ENCODE measurements around the gene VPS37B. TPM values are rescaled to one million over a fixed set of nuclear protein-coding genes. Genes with fewer than 3 reads are reported as not detected.
A peak's percentile ranks its signal among the peaks of the same experiment; 100 is the strongest.

Gene VPS37B
- total RNA-seq, 4 donors from 2014 or later, result 46.6 to 126 (median 104) TPM

GRCh38 chr12:122928404-122929147 is 32.7 kb upstream of the VPS37B start:
- Histone ChIP-seq H3K4me1 (no peaks in the 10 kb centered on the region), H3K27me3 (no peaks in the 10 kb centered on the region), H3K36me3 (no peaks in the 10 kb centered on the region), H3K9me3 (no peaks in the 10 kb centered on the region), H3K4me3 (no peak overlapping the region), H3K27ac (no peak overlapping the region)
- no peak for TF ChIP-seq POLR2A (IDR thresholded peaks at IDR 0.05)
- no peak for TF ChIP-seq POLR2AphosphoS5 (IDR thresholded peaks at IDR 0.05)
- TF ChIP-seq EP300 (IDR thresholded peaks at IDR 0.05; ENCODE audit: low read depth), result no peak
- no peak for TF ChIP-seq CTCF (IDR thresholded peaks at IDR 0.05)
- whole genome bisulfite sequencing, 2 donors (ENCODE audit: low coverage in 1 of 2), result 92% methylated on average over 12 of the region's 12 CpGs; no CpG with 5 or more reads in 1 of the 2 donors
- intact Hi-C loops (cut with DNase I; ENCODE audit: low total_unique reads), result no loop called here
- DNase-seq, result no peak
- in situ Hi-C loops (cut with MboI; ENCODE audit: low pct_ligation_motif_present in 1 of 4, low pct_unique_long_range_greater_than_20kb in 1 of 4, low sequenced_read_pairs in 3 of 4), result no loop called here

- TF ChIP-seq EP300 (IDR thresholded peaks at IDR 0.05; ENCODE audit: low read depth) (no peak), POLR2A (IDR thresholded peaks at IDR 0.05) (no peak), CTCF (IDR thresholded peaks at IDR 0.05) (no peak)
- intact Hi-C loops (cut with DNase I; ENCODE audit: low total_unique reads) (no loop called here), in situ Hi-C loops (cut with MboI; ENCODE audit: low pct_ligation_motif_present in 1 of 4, low pct_unique_long_range_greater_than_20kb in 1 of 4, low sequenced_read_pairs in 3 of 4) (no loop called here)
Observed at GRCh38 chr12:122927756-122928403, 32.0 kb upstream of the VPS37B start.

GRCh38 chr12:122921917-122922316 is 26.0 kb upstream of the VPS37B start:
- intact Hi-C loops (cut with DNase I; ENCODE audit: low total_unique reads), result no loop called here
- TF ChIP-seq EP300 (IDR thresholded peaks at IDR 0.05; ENCODE audit: low read depth) (no peak), CTCF (IDR thresholded peaks at IDR 0.05) (no peak), POLR2A (IDR thresholded peaks at IDR 0.05) (no peak), POLR2AphosphoS5 (IDR thresholded peaks at IDR 0.05) (no peak)
- peak overlapping the region; percentile 48 to 79 (median 69) for H3K27ac ChIP-seq
- in situ Hi-C loops (cut with MboI; ENCODE audit: low pct_ligation_motif_present in 1 of 4, low pct_unique_long_range_greater_than_20kb in 1 of 4, low sequenced_read_pairs in 3 of 4), result no loop called here
- H3K4me3 ChIP-seq, result no peak overlapping the region
- no peaks in the 10 kb centered on the region for H3K9me3 ChIP-seq
- WGBS, 2 donors (ENCODE audit: low coverage in 1 of 2), result 50 to 60% methylated on average over 1 to 8 of the region's 8 CpGs
- no peaks in the 10 kb centered on the region for H3K36me3 ChIP-seq
- peak; percentile 59 for DNase-seq
- H3K27me3 ChIP-seq, result no peaks in the 10 kb centered on the region
- H3K4me1 ChIP-seq, result peaks cover 11 to 47% (median 16%) of the 10 kb centered on the region in 4 donors

More at GRCh38 chr12:122927756-122928403, 32.0 kb upstream of the VPS37B start:
- H3K36me3 ChIP-seq, result no peaks in the 10 kb centered on the region
- H3K27me3 ChIP-seq, result no peaks in the 10 kb centered on the region
- H3K4me3 ChIP-seq, result no peak overlapping the region
- H3K27ac ChIP-seq, result peak overlapping the region in 1 of 4 donors; percentile 70
- 88 to 100% methylated on average over 3 to 11 of the region's 11 CpGs for WGBS, 2 donors (ENCODE audit: low coverage in 1 of 2)
- H3K4me1 ChIP-seq, result no peaks in the 10 kb centered on the region
- no peak for DNase-seq
- H3K9me3 ChIP-seq, result no peaks in the 10 kb centered on the region

- H3K27ac ChIP-seq, result peak overlapping the region; percentile 67 to 79 (median 74)
- WGBS, 2 donors (ENCODE audit: low coverage in 1 of 2), result 56 to 76% methylated on average over 2 to 5 of the region's 5 CpGs
- TF ChIP-seq POLR2AphosphoS5 (IDR thresholded peaks at IDR 0.05) (no peak), EP300 (IDR thresholded peaks at IDR 0.05; ENCODE audit: low read depth) (no peak), CTCF (IDR thresholded peaks at IDR 0.05) (no peak)
Observed at GRCh38 chr12:122920687-122921086, 24.8 kb upstream of the VPS37B start.

More at GRCh38 chr12:122920687-122921086, 24.8 kb upstream of the VPS37B start:
- no peak overlapping the region for H3K4me3 ChIP-seq
- no peaks in the 10 kb centered on the region for H3K27me3 ChIP-seq
- no peaks in the 10 kb centered on the region for H3K9me3 ChIP-seq
- H3K36me3 ChIP-seq, result no peaks in the 10 kb centered on the region
- intact Hi-C loops (cut with DNase I; ENCODE audit: low total_unique reads), result no loop called here
- no peak for DNase-seq
- in situ Hi-C loops (cut with MboI; ENCODE audit: low pct_ligation_motif_present in 1 of 4, low pct_unique_long_range_greater_than_20kb in 1 of 4, low sequenced_read_pairs in 3 of 4), result no loop called here
- H3K4me1 ChIP-seq, result peaks cover 11 to 52% (median 16%) of the 10 kb centered on the region in 4 donors

Data from transverse colon (tissue), 4 donors.